Psoas muscle (tissue), 8 donors: ENCODE data around the gene CCDC60. TPM values are rescaled to one million over a fixed set of nuclear protein-coding genes. Genes with fewer than 3 reads are reported as not detected.
"Not testable (repeated sequence)": the region's sequence is repeated elsewhere in the genome, so short reads cannot be mapped to it uniquely, and the experiment has no call there.

Source experiments
- ATAC-seq, 4 donors: fragments of 200-7000 bp; cut with Tn5 transposase; one replicate each; pipeline ENCODE4 v1.9.1; 2020; ENCODE audit warnings: moderate library complexity in 3 of 4, mild to moderate bottlenecking in 2 of 4
- DNase-seq, 2 donors: peaks; one replicate each; pipeline ENCODE4 v3.0.0-alpha.2; 2020
- H3K27ac ChIP-seq: fragments of 200-600 bp; one replicate; pipeline ENCODE4 v1.8.0; 2022
- H3K27me3 ChIP-seq, 3 donors: fragments of 200-600 bp in 1 of 3; one replicate each; pipeline versions ENCODE4 v1.6.1 to v1.8.0; 2013 to 2022; ENCODE audit warnings: low read length in 2 of 3, mild to moderate bottlenecking in 2 of 3, moderate library complexity in 1 of 3; ENCODE audit not compliant: insufficient read depth in 3 of 3
- H3K36me3 ChIP-seq, 2 donors: fragments of 200-600 bp in 1 of 2; one replicate each; pipeline versions ENCODE4 v1.6.1 to v1.8.0; 2013 to 2022; ENCODE audit warnings: low read depth in 1 of 2, mild to moderate bottlenecking in 1 of 2, moderate library complexity in 1 of 2; ENCODE audit not compliant: insufficient read depth in 1 of 2
- H3K4me1 ChIP-seq: fragments of 200-600 bp; one replicate; pipeline ENCODE4 v1.8.0; 2022
- H3K4me3 ChIP-seq: fragments of 200-600 bp; one replicate; pipeline ENCODE4 v1.8.0; 2022; ENCODE audit warnings: mild to moderate bottlenecking
- H3K9me3 ChIP-seq: fragments of 200-600 bp; one replicate; pipeline ENCODE4 v1.8.0; 2022
- WGBS, 3 donors: extraction: QIAGEN DNeasy Blood & Tissue Kit; methylation state at CpG; one replicate each; pipeline versions ENCODE4 v1.1.6 to v1.1.7; 2013; 5-methylcytosine and 5-hydroxymethylcytosine counted together
- intact Hi-C, 2 donors: fragments of 100-400 bp; cut with DNase I; formaldehyde crosslinking; loops; one replicate each; pipeline versions ENCODE4 v1.11.0 to v1.14.2; 2022
- polyA plus RNA-seq, 3 donors: library from polyadenylated mRNA; stranded (reverse); fragments of 200-250 nt; gene quantifications; one replicate each; pipeline ENCODE4 v1.2.3, GENCODE V29; 2013
- total RNA-seq, 4 donors: library from RNA; stranded (reverse); fragmentation: NEBNext Ultra II Directional in 2 of 4; extraction: Animal tissue kit (Norgen Biotek cat#: 25700) in 2 of 4; gene quantifications; one replicate each; pipeline versions ENCODE4 v1.2.1 to v1.2.4, GENCODE V29; 2021 to 2023
- TF ChIP-seq, protein P1 (sequence below): fragments of 200-600 bp; IDR thresholded peaks from one replicate; pipeline ENCODE4 v1.8.0; 2022; ENCODE audit warnings: antibody characterized with exemption
- donor health status: healthy with polysubstance abuse.
- donor health status: DM: no; HTN: no; CAD: no; lungs with moderate emphysema.
- donor health status: Bipolar disorder and iron deficiency.
- donor health status: healthy.
- donor health status: DM: yes; HTN: yes; CAD: no.
- donor health status: DM: no; HTN: no; CAD: no.
- donor health status: DM: no; HTN: no; CAD: no.
- donor health status: DM: yes; HTN: yes; CAD: no.

CCDC60 gene
- total and polyA plus RNA-seq, 7 donors = not detected

- no peaks in the 10 kb centered on the region for H3K9me3 ChIP-seq
- no peaks in the 10 kb centered on the region for H3K4me1 ChIP-seq
- H3K27me3 ChIP-seq = peaks cover 3 to 33% (median 3%) of the 10 kb centered on the region in 3 donors
- no peak for ATAC-seq
- H3K36me3 ChIP-seq = no peaks in the 10 kb centered on the region
- intact Hi-C loops = no loop called here
- H3K27ac ChIP-seq = no peak overlapping the region
- DNase-seq = no peak
- TF ChIP-seq, protein P1, sequence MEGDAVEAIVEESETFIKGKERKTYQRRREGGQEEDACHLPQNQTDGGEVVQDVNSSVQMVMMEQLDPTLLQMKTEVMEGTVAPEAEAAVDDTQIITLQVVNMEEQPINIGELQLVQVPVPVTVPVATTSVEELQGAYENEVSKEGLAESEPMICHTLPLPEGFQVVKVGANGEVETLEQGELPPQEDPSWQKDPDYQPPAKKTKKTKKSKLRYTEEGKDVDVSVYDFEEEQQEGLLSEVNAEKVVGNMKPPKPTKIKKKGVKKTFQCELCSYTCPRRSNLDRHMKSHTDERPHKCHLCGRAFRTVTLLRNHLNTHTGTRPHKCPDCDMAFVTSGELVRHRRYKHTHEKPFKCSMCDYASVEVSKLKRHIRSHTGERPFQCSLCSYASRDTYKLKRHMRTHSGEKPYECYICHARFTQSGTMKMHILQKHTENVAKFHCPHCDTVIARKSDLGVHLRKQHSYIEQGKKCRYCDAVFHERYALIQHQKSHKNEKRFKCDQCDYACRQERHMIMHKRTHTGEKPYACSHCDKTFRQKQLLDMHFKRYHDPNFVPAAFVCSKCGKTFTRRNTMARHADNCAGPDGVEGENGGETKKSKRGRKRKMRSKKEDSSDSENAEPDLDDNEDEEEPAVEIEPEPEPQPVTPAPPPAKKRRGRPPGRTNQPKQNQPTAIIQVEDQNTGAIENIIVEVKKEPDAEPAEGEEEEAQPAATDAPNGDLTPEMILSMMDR = no peak
- WGBS, 3 donors = 43 to 50% (median 46%) methylated on average over 5 of the region's 5 CpGs
- no peak overlapping the region for H3K4me3 ChIP-seq
These were observed 6.5 kb downstream of the CCDC60 start for GRCh38 chr12:119341020-119341419.

GRCh38 chr12:119341988-119342387 lies 7.5 kb downstream of the CCDC60 start:
- no peak for ATAC-seq
- H3K27ac ChIP-seq = no peak overlapping the region
- H3K36me3 ChIP-seq = no peaks in the 10 kb centered on the region
- no peak overlapping the region for H3K4me3 ChIP-seq
- DNase-seq = no peak
- 84 to 92% (median 87%) methylated on average over 2 of the region's 2 CpGs for WGBS, 3 donors
- TF ChIP-seq, protein P1 = no peak
- intact Hi-C loops = no loop called here
- H3K4me1 ChIP-seq = no peaks in the 10 kb centered on the region
- H3K9me3 ChIP-seq = no peaks in the 10 kb centered on the region
- H3K27me3 ChIP-seq = peaks cover 0 to 24% (median 3%) of the 10 kb centered on the region in 3 donors

GRCh38 chr12:119343130-119343529 lies 8.6 kb downstream of the CCDC60 start:
- DNase-seq (no peak), ATAC-seq (no peak)
- TF ChIP-seq, protein P1 = no peak
- no peaks in the 10 kb centered on the region for H3K9me3 ChIP-seq
- 50 to 65% (median 57%) methylated on average over 7 of the region's 7 CpGs for WGBS, 3 donors
- peaks cover 0 to 15% (median 0%) of the 10 kb centered on the region in 3 donors for H3K27me3 ChIP-seq
- no peaks in the 10 kb centered on the region for H3K36me3 ChIP-seq
- H3K27ac ChIP-seq = no peak overlapping the region
- H3K4me1 ChIP-seq = no peaks in the 10 kb centered on the region
- intact Hi-C loops = no loop called here
- no peak overlapping the region for H3K4me3 ChIP-seq

GRCh38 chr12:119354172-119354571 lies 19.6 kb downstream of the CCDC60 start:
- ATAC-seq (no peak), DNase-seq (no peak)
- WGBS, 3 donors = 54 to 62% (median 60%) methylated on average over 4 of the region's 4 CpGs
- intact Hi-C loops = no loop called here
- Histone ChIP-seq H3K36me3 (no peaks in the 10 kb centered on the region), H3K27me3 (peaks cover 0 to 13% (median 0%) of the 10 kb centered on the region in 3 donors), H3K4me1 (no peaks in the 10 kb centered on the region), H3K4me3 (no peak overlapping the region), H3K27ac (no peak overlapping the region), H3K9me3 (no peaks in the 10 kb centered on the region)
- TF ChIP-seq, protein P1 = no peak

- H3K9me3 ChIP-seq, H3K27ac ChIP-seq, H3K27me3 ChIP-seq, H3K36me3 ChIP-seq, ATAC-seq, H3K4me1 ChIP-seq, H3K4me3 ChIP-seq, intact Hi-C loops, DNase-seq: not testable (repeated sequence)
- WGBS, 3 donors = 94 to 97% (median 96%) methylated on average over 13 to 29 of the region's 33 CpGs
These were observed 25.8 kb downstream of the CCDC60 start for GRCh38 chr12:119360366-119360765.
